Measurements from ENCODE around the gene SHISA5. TPM values are rescaled to one million over a fixed set of nuclear protein-coding genes. Genes with fewer than 3 reads are reported as not detected.
A peak's percentile ranks its signal among the peaks of the same experiment; 100 is the strongest.
"Not testable (repeated sequence)": the region's sequence is repeated elsewhere in the genome, so short reads cannot be mapped to it uniquely, and the experiment has no call there.

The SHISA5 gene
- total and polyA plus RNA-seq, 4 experiments from 2014 or later: 218 to 470 (median 326) TPM

DNA sequence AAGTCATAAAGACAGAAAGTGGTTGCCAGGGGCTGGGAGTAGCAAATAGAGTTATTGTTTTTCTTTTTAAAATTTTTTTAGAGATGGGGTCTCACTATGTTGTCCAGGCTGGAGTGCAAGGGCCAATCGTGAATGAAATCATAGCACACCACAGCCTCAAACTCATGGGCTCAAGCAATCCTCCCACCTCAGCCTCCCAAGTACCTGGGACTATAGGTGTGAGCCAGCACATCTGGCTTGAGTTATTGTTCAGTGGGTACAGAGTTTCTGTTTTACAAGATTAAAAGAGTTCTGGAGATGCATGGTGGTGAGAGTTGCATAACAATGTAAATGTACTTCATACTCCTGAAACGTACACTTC, 29.0 kb upstream of the SHISA5 start:
- Histone ChIP-seq H3K27me3 (ENCODE audit: insufficient read depth, low read length) (no peaks in the 10 kb centered on the region), H3K27ac (ENCODE audit: low read depth, low read length) (no peak overlapping the region), H3K4me1 (ENCODE audit: insufficient read depth, low read length) (no peaks in the 10 kb centered on the region), H3K4me3 (ENCODE audit: low read length in 2 of 2) (no peak overlapping the region), H3K9me3 (ENCODE audit: control insufficient read depth in 1 of 2, low read length in 2 of 2) (no peaks in the 10 kb centered on the region), H3K36me3 (ENCODE audit: insufficient read depth, low read length) (no peaks in the 10 kb centered on the region)
- POLR2A ChIA-PET (ENCODE audit: partially characterized antibody): no interaction called here
- peaks cover 0 to 7% (median under 1%) of the 10 kb centered on the region in 4 donors for H3K4me1 Mint-ChIP-seq
- H3K4me3 Mint-ChIP-seq: no peak overlapping the region
- intact Hi-C loops (cut with micrococcal nuclease): no loop called here
- no peaks in the 10 kb centered on the region for H3K27me3 Mint-ChIP-seq
- H3K9me3 Mint-ChIP-seq: no peaks in the 10 kb centered on the region
- CTCF ChIA-PET (ENCODE audit: partially characterized antibody): interaction anchor here (1.5 to 1.9 kb wide), 2 partner anchors 12 to 16 kb away, joined by 3 to 6 read pairs; no protein-coding TSS in a partner anchor
- H3K36me3 Mint-ChIP-seq: peaks cover 0 to 4% of the 10 kb centered on the region in 2 donors
- H3K27ac Mint-ChIP-seq: no peak overlapping the region
- DNase-seq: no peak

DNA sequence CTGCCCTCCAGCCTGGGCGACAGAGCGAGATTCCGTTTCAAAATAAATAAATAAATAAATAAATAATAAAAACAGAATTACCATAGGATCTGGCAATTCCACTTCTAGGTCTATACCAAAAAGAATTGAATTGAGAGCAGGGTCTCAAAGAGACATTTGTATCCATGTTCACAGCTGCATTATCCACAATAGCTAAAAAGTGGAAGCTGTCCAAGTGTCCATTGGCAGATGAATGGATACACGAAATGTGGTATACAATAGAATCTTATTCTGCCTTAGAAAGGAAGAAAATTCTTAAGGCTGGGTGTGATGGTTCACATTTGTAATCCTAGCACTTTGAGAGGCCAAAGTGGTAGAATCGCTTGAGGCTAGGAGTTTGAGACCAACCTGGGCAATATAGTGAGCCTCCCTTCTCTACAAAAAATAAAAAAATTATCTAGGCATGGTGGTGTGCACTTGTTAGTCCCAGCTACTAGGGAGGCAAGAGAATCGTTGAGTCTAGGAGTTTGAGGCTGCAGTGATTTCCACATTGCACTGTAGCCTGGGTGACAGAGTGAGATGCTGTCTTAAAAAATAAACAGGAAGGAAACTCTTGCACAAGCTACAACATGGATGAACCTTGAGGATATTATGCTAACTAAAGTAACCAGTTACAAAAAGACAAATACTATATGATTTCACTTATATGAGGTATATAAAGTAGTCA, 28.4 kb upstream of the SHISA5 start:
- Histone ChIP-seq H3K4me1 (ENCODE audit: insufficient read depth, low read length) (no peaks in the 10 kb centered on the region), H3K9me3 (ENCODE audit: control insufficient read depth in 1 of 2, low read length in 2 of 2) (no peaks in the 10 kb centered on the region), H3K27me3 (ENCODE audit: insufficient read depth, low read length) (no peaks in the 10 kb centered on the region), H3K27ac (ENCODE audit: low read depth, low read length) (no peak overlapping the region), H3K4me3 (ENCODE audit: low read length in 2 of 2) (no peak overlapping the region), H3K36me3 (ENCODE audit: insufficient read depth, low read length) (no peaks in the 10 kb centered on the region)
- intact Hi-C loops (cut with micrococcal nuclease): no loop called here
- Mint-ChIP-seq H3K9me3 (no peaks in the 10 kb centered on the region), H3K4me1 (peaks cover 0 to 7% (median under 1%) of the 10 kb centered on the region in 4 donors), H3K27me3 (no peaks in the 10 kb centered on the region), H3K27ac (no peak overlapping the region), H3K4me3 (no peak overlapping the region), H3K36me3 (peaks cover 0 to 4% of the 10 kb centered on the region in 2 donors)
- ChIA-PET CTCF (ENCODE audit: partially characterized antibody) (interaction anchor here (1.1 to 1.9 kb wide), 4 partner anchors 12 to 96 kb away, joined by 3 to 8 read pairs (median 4); no protein-coding TSS in a partner anchor), POLR2A (ENCODE audit: partially characterized antibody) (no interaction called here)
- DNase-seq: no peak

DNA sequence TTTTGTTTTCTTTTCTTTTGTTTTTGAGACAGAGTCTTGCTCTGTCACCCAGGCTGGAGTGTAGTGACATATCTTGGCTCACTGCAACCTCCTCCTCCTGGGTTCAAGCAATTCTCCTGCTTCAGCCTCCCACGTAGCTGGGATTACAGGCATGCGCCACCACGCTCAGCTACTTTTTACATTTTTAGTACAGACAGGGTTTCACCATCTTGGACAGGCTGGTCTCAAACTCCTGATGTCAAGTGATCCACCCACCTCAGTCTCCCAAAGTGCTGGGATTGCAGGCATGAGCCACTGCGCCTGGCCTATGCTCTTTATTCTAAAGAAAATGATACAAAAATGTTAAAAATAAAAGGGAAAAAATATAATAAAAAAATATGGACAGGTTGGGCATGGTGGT, 26.7 kb upstream of the SHISA5 start:
- H3K36me3 Mint-ChIP-seq; H3K27me3 ChIP-seq (ENCODE audit: insufficient read depth, low read length); H3K4me3 ChIP-seq (ENCODE audit: low read length in 2 of 2); H3K27ac ChIP-seq (ENCODE audit: low read depth, low read length); DNase-seq; H3K9me3 Mint-ChIP-seq; H3K4me1 ChIP-seq (ENCODE audit: insufficient read depth, low read length); H3K27me3 Mint-ChIP-seq; H3K36me3 ChIP-seq (ENCODE audit: insufficient read depth, low read length); H3K9me3 ChIP-seq (ENCODE audit: control insufficient read depth in 1 of 2, low read length in 2 of 2); intact Hi-C loops (cut with micrococcal nuclease); H3K4me1 Mint-ChIP-seq; H3K4me3 Mint-ChIP-seq; POLR2A ChIA-PET (ENCODE audit: partially characterized antibody); H3K27ac Mint-ChIP-seq: not testable (repeated sequence)
- CTCF ChIA-PET (ENCODE audit: partially characterized antibody): interaction anchor here (1.0 to 1.4 kb wide), 3 partner anchors 18 to 94 kb away, joined by 3 to 5 read pairs (median 4); no protein-coding TSS in a partner anchor

- H3K9me3 Mint-ChIP-seq: no peaks in the 10 kb centered on the region
- no peak for DNase-seq
- Histone ChIP-seq H3K9me3 (ENCODE audit: control insufficient read depth in 1 of 2, low read length in 2 of 2) (no peaks in the 10 kb centered on the region), H3K4me1 (ENCODE audit: insufficient read depth, low read length) (no peaks in the 10 kb centered on the region), H3K36me3 (ENCODE audit: insufficient read depth, low read length) (no peaks in the 10 kb centered on the region), H3K4me3 (ENCODE audit: low read length in 2 of 2) (no peak overlapping the region), H3K27ac (ENCODE audit: low read depth, low read length) (no peak overlapping the region), H3K27me3 (ENCODE audit: insufficient read depth, low read length) (no peaks in the 10 kb centered on the region)
- H3K4me1 Mint-ChIP-seq: peaks cover 0 to 7% (median 2%) of the 10 kb centered on the region in 4 donors
- CTCF ChIA-PET (ENCODE audit: partially characterized antibody): interaction anchor here (0.7 kb wide), 1 partner anchor 93 kb away, joined by 3 read pairs; no protein-coding TSS in a partner anchor
- no peaks in the 10 kb centered on the region for H3K27me3 Mint-ChIP-seq
- POLR2A ChIA-PET (ENCODE audit: partially characterized antibody): no interaction called here
- intact Hi-C loops (cut with micrococcal nuclease): no loop called here
- no peak overlapping the region for H3K27ac Mint-ChIP-seq
- H3K4me3 Mint-ChIP-seq: no peak overlapping the region
- H3K36me3 Mint-ChIP-seq: peaks cover 0 to under 1% of the 10 kb centered on the region in 2 donors
Observed at GRCh38 chr3:48528754-48529153, 24.8 kb upstream of the SHISA5 start.

DNA sequence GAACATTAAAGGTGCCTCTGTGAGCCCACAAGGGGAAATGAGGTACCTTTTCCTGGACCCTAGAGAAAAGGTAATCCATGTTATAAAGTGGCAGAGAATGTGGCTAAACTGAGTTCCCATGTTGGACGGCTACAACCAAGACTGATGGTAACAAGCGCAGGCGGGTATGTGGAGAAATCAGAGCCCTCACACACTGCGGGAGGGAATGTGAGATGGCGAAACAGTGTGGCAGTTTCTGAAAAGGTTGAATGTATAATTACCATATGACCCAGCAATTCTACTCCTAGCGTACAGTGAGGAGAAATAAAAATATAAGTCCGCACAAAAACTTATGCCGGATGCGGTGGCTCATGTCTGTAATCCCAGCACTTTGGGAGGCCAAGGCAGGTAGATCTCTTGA, 24.1 kb upstream of the SHISA5 start:
- no peaks in the 10 kb centered on the region for H3K9me3 Mint-ChIP-seq
- POLR2A ChIA-PET (ENCODE audit: partially characterized antibody): no interaction called here
- Histone ChIP-seq H3K27ac (ENCODE audit: low read depth, low read length) (no peak overlapping the region), H3K27me3 (ENCODE audit: insufficient read depth, low read length) (no peaks in the 10 kb centered on the region), H3K36me3 (ENCODE audit: insufficient read depth, low read length) (no peaks in the 10 kb centered on the region), H3K9me3 (ENCODE audit: control insufficient read depth in 1 of 2, low read length in 2 of 2) (no peaks in the 10 kb centered on the region), H3K4me3 (ENCODE audit: low read length in 2 of 2) (no peak overlapping the region), H3K4me1 (ENCODE audit: insufficient read depth, low read length) (no peaks in the 10 kb centered on the region)
- H3K4me3 Mint-ChIP-seq: no peak overlapping the region
- no peaks in the 10 kb centered on the region for H3K27me3 Mint-ChIP-seq
- CTCF ChIA-PET (ENCODE audit: partially characterized antibody): interaction anchor here (0.7 to 0.9 kb wide), 2 partner anchors 92 kb away, joined by 3 to 5 read pairs; no protein-coding TSS in a partner anchor
- peak overlapping the region in 1 of 7 donors; percentile 23 for H3K27ac Mint-ChIP-seq
- DNase-seq: no peak
- H3K36me3 Mint-ChIP-seq: no peaks in the 10 kb centered on the region
- H3K4me1 Mint-ChIP-seq: peaks cover 0 to 7% (median 2%) of the 10 kb centered on the region in 4 donors
- intact Hi-C loops (cut with micrococcal nuclease): no loop called here

DNA sequence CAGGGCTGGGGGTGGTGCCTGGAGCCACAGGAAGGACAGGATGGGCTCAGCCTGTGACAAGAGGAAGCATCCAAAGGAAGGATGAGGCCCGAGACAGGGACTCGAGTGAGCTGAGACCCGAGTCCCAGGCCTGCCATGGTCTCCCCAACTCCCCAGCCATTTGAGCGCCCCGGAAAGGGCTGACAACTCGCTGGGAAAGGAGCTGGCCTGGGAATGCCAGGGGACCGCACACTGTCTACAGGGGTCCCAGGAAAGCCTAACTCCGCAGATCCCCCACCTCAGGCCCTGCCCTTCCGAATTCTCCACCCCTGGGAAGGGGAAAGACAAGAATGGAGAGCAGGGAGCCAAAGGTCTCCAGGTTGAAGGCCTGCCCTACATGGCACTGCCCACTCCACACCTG, 21.0 kb upstream of the SHISA5 start:
- H3K27me3 Mint-ChIP-seq: no peaks in the 10 kb centered on the region
- no peak for DNase-seq
- intact Hi-C loops (cut with micrococcal nuclease): no loop called here
- Histone ChIP-seq H3K4me1 (ENCODE audit: insufficient read depth, low read length) (peaks cover 7% of the 10 kb centered on the region), H3K36me3 (ENCODE audit: insufficient read depth, low read length) (no peaks in the 10 kb centered on the region), H3K4me3 (ENCODE audit: low read length in 2 of 2) (no peak overlapping the region), H3K27ac (ENCODE audit: low read depth, low read length) (no peak overlapping the region), H3K9me3 (ENCODE audit: control insufficient read depth in 1 of 2, low read length in 2 of 2) (no peaks in the 10 kb centered on the region), H3K27me3 (ENCODE audit: insufficient read depth, low read length) (no peaks in the 10 kb centered on the region)
- H3K4me1 Mint-ChIP-seq: peaks cover 1 to 20% (median 5%) of the 10 kb centered on the region in 4 donors
- ChIA-PET POLR2A (ENCODE audit: partially characterized antibody) (no interaction called here), CTCF (ENCODE audit: partially characterized antibody) (interaction anchor here (0.9 to 1.2 kb wide), 3 partner anchors 18 to 91 kb away, joined by 3 read pairs; no protein-coding TSS in a partner anchor)
- peak overlapping the region in 1 of 7 donors; percentile 56 for H3K27ac Mint-ChIP-seq
- H3K4me3 Mint-ChIP-seq: no peak overlapping the region
- H3K36me3 Mint-ChIP-seq: no peaks in the 10 kb centered on the region
- H3K9me3 Mint-ChIP-seq: no peaks in the 10 kb centered on the region

GRCh38 chr3:48521635-48522034, 17.7 kb upstream of the SHISA5 start:
- H3K4me3 Mint-ChIP-seq: no peak overlapping the region
- H3K36me3 Mint-ChIP-seq: no peaks in the 10 kb centered on the region
- no peaks in the 10 kb centered on the region for H3K27me3 Mint-ChIP-seq
- H3K4me1 Mint-ChIP-seq: peaks cover 22 to 54% (median 33%) of the 10 kb centered on the region in 4 donors
- Histone ChIP-seq H3K27ac (ENCODE audit: low read depth, low read length) (no peak overlapping the region), H3K9me3 (ENCODE audit: control insufficient read depth in 1 of 2, low read length in 2 of 2) (no peaks in the 10 kb centered on the region), H3K36me3 (ENCODE audit: insufficient read depth, low read length) (no peaks in the 10 kb centered on the region), H3K27me3 (ENCODE audit: insufficient read depth, low read length) (no peaks in the 10 kb centered on the region), H3K4me3 (ENCODE audit: low read length in 2 of 2) (no peak overlapping the region), H3K4me1 (ENCODE audit: insufficient read depth, low read length) (peaks cover 41% of the 10 kb centered on the region)
- H3K27ac Mint-ChIP-seq: no peak overlapping the region
- H3K9me3 Mint-ChIP-seq: no peaks in the 10 kb centered on the region
- ChIA-PET CTCF (ENCODE audit: partially characterized antibody) (interaction anchor here (3.9 kb wide), 1 partner anchor 86 kb away, joined by 15 read pairs; no protein-coding TSS in a partner anchor), POLR2A (ENCODE audit: partially characterized antibody) (no interaction called here)
- DNase-seq: no peak
- intact Hi-C loops (cut with micrococcal nuclease): no loop called here

Measured in CD4-positive, alpha-beta memory T cell (primary cell).